MCF 10A (cell line): Measurements from ENCODE around the gene KREMEN2. TPM values are rescaled to one million over a fixed set of nuclear protein-coding genes. Genes with fewer than 3 reads are reported as not detected.

ENCODE experiments used
- BruUV-seq: library from RNA; stranded (reverse); fragments of 400-500 nt; replicated peaks from 2 replicates; lab custom pipeline; 2021; lab: Mats Ljungman, UMichigan
- CTCF ChIA-PET: fragments of 300-600 bp; sonication (Branson Sonifier 250); formaldehyde crosslinking; extraction: SDS; loops from one replicate; lab custom pipeline; 2021; ENCODE audit warnings: antibody characterized with exemption, inconsistent platforms; lab: Yijun Ruan, JAX
- POLR2A ChIA-PET: fragments of 300-600, 350-650 bp; sonication (Branson Sonifier 250); formaldehyde crosslinking; extraction: SDS; loops from one replicate; lab custom pipeline; 2020; ENCODE audit warnings: antibody characterized with exemption, inconsistent platforms; lab: Yijun Ruan, JAX
- DNase-seq: peaks from one replicate; pipeline ENCODE4 v3.0.0-alpha.2; 2018; ENCODE audit not compliant: unreplicated experiment
- H3K27ac Mint-ChIP-seq: one replicate; pipeline ENCODE4 v1.8.0; 2022; ENCODE audit warnings: mild to moderate bottlenecking, low read depth, mixed read lengths; ENCODE audit not compliant: unreplicated experiment
- H3K27me3 Mint-ChIP-seq: one replicate; pipeline ENCODE4 v1.8.0; 2022; ENCODE audit warnings: mixed read lengths; ENCODE audit not compliant: insufficient read depth, unreplicated experiment
- H3K36me3 Mint-ChIP-seq: one replicate; pipeline ENCODE4 v1.8.0; 2022; ENCODE audit warnings: mild to moderate bottlenecking, moderate library complexity, mixed read lengths; ENCODE audit not compliant: insufficient read depth, unreplicated experiment
- H3K4me1 Mint-ChIP-seq: one replicate; pipeline ENCODE4 v1.8.0; 2022; ENCODE audit warnings: mixed read lengths; ENCODE audit not compliant: insufficient read depth, unreplicated experiment
- H3K4me3 Mint-ChIP-seq: one replicate; pipeline ENCODE4 v1.8.0; 2022; ENCODE audit warnings: mild to moderate bottlenecking, moderate library complexity, mixed read lengths; ENCODE audit not compliant: unreplicated experiment
- H3K9me3 Mint-ChIP-seq: one replicate; pipeline ENCODE4 v1.8.0; 2022; ENCODE audit warnings: mixed read lengths; ENCODE audit not compliant: unreplicated experiment
- intact Hi-C: fragments of 100-400 bp; cut with micrococcal nuclease; formaldehyde crosslinking; loops from 2 replicates; pipeline ENCODE4 v1.14.1; 2022
- total RNA-seq: library from RNA; stranded (reverse); gene quantifications from 2 replicates; pipeline ENCODE4 v1.2.3, GENCODE V29; 2022
- TF ChIP-seq, protein P1 (sequence below): fragments of 200-600 bp; IDR thresholded peaks from one replicate; pipeline ENCODE4 v1.8.0; 2022; ENCODE audit warnings: antibody characterized with exemption, mild to moderate bottlenecking; ENCODE audit not compliant: unreplicated experiment

The KREMEN2 gene
- total RNA-seq, 1 experiment from 2014 or later = 0.42 TPM

DNA sequence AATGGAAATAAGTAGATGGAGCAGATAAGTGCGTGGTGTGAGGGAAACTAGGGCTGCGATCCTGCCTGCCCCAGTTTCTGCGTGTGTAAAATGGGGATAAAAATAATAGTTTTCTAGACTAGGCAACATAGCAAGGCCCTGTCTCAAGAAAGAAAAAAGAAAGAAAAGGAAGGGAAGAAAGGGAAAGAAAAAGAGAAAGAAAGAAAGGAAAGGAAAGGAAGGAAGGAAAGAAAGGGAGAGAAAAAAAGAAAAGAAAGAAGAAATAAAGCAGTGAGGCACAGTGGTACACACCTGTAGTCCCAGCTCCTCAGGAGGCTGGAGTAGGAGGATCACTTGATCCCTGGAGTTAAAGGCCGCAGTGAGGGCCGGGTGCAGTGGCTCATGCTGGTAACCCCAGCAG, 18.3 kb downstream of the KREMEN2 start:
- CTCF ChIA-PET = interaction anchor here (0.6 to 1.3 kb wide), 6 partner anchors 12 to 536 kb away, joined by 3 to 5 read pairs (median 4); partner anchors contain the start of gene PAQR4

DNA sequence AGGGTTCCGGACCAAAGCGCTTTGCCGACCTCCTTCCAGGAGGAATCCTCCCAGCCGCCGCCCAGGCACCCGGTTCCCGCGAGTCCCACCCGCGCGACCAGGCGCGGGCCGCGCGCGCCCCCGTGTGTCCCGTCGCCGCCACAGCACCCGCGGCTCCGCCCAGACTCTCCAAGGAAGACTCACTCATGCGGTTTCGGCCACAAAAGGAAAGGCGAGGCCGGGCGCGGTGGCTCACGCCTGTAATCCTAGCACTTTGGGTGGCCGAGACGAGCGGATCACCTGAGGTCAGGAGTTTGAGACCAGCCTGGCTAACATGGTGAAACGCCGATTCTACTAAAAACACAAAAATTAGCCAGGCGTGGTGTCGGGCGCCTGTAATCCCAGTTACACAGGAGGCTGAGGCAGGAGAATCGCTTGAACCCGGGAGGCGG, 19.6 kb downstream of the KREMEN2 start:
- no peak overlapping the region for H3K27ac Mint-ChIP-seq
- H3K36me3 Mint-ChIP-seq = peaks cover 5% of the 10 kb centered on the region
- no TSS peak for BruUV-seq
- H3K27me3 Mint-ChIP-seq = no peaks in the 10 kb centered on the region
- peak overlapping the region; percentile 16 for H3K4me3 Mint-ChIP-seq
- CTCF ChIA-PET = interaction anchor here (0.5 to 1.4 kb wide), 3 partner anchors 10 to 1155 kb away, joined by 3 to 5 read pairs (median 3); no protein-coding TSS in a partner anchor
- no peaks in the 10 kb centered on the region for H3K9me3 Mint-ChIP-seq
- POLR2A ChIA-PET = no interaction called here
- TF ChIP-seq, protein P1, sequence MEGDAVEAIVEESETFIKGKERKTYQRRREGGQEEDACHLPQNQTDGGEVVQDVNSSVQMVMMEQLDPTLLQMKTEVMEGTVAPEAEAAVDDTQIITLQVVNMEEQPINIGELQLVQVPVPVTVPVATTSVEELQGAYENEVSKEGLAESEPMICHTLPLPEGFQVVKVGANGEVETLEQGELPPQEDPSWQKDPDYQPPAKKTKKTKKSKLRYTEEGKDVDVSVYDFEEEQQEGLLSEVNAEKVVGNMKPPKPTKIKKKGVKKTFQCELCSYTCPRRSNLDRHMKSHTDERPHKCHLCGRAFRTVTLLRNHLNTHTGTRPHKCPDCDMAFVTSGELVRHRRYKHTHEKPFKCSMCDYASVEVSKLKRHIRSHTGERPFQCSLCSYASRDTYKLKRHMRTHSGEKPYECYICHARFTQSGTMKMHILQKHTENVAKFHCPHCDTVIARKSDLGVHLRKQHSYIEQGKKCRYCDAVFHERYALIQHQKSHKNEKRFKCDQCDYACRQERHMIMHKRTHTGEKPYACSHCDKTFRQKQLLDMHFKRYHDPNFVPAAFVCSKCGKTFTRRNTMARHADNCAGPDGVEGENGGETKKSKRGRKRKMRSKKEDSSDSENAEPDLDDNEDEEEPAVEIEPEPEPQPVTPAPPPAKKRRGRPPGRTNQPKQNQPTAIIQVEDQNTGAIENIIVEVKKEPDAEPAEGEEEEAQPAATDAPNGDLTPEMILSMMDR = peak; percentile 96
- intact Hi-C loops = loop anchor here (1.0 to 5.0 kb wide), 2 partner anchors 37 to 56 kb away; partner anchors contain the start of gene TNFRSF12A
- peaks cover 6% of the 10 kb centered on the region for H3K4me1 Mint-ChIP-seq
- peak; percentile 84 for DNase-seq

More for the DNA sequence above, 18.3 kb downstream of the KREMEN2 start:
- Mint-ChIP-seq H3K27me3 (no peaks in the 10 kb centered on the region), H3K27ac (no peak overlapping the region), H3K4me3 (no peak overlapping the region), H3K4me1 (peaks cover 6% of the 10 kb centered on the region), H3K36me3 (peaks cover 5% of the 10 kb centered on the region), H3K9me3 (no peaks in the 10 kb centered on the region)
- no TSS peak for BruUV-seq
- DNase-seq = no peak
- POLR2A ChIA-PET = interaction anchor here (0.7 to 2.5 kb wide), 5 partner anchors 11 to 1655 kb away, joined by 3 to 17 read pairs (median 4); partner anchors contain the start of genes PAQR4 and TNFRSF12A
- intact Hi-C loops = loop anchor here (5.0 kb wide), 1 partner anchor 55 kb away; no protein-coding TSS in a partner anchor
- TF ChIP-seq, protein P1 = no peak

DNA sequence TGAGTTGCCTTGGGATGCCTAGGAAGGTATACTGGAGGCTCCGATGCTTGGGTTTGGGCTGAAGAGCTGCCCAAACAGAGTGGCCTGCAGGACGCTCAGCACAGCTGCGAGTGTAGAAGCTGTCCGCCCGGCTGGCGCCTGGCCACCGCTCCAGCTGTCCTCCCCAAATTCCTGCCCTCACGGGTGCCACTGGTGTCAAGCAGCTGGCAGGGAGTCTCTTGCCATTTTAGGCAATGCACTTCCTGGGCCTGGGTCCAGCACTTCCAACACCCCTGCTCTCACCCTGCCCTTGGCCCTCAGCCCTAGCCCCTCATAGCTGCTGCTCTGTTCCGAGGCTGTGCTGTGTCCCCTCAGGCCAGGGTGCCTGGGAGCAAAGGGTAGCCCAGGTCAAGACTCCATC, 21.4 kb downstream of the KREMEN2 start:
- ChIA-PET POLR2A (no interaction called here), CTCF (interaction anchor here (0.6 to 1.3 kb wide), 4 partner anchors 38 to 845 kb away, joined by 3 to 4 read pairs (median 4); partner anchors contain the start of gene HCFC1R1)
- TF ChIP-seq, protein P1 = no peak
- Mint-ChIP-seq H3K4me3 (no peak overlapping the region), H3K4me1 (peaks cover 6% of the 10 kb centered on the region), H3K27ac (no peak overlapping the region), H3K36me3 (peaks cover 5% of the 10 kb centered on the region), H3K27me3 (no peaks in the 10 kb centered on the region), H3K9me3 (no peaks in the 10 kb centered on the region)
- no peak for DNase-seq
- BruUV-seq = no TSS peak
- intact Hi-C loops = no loop called here

DNA sequence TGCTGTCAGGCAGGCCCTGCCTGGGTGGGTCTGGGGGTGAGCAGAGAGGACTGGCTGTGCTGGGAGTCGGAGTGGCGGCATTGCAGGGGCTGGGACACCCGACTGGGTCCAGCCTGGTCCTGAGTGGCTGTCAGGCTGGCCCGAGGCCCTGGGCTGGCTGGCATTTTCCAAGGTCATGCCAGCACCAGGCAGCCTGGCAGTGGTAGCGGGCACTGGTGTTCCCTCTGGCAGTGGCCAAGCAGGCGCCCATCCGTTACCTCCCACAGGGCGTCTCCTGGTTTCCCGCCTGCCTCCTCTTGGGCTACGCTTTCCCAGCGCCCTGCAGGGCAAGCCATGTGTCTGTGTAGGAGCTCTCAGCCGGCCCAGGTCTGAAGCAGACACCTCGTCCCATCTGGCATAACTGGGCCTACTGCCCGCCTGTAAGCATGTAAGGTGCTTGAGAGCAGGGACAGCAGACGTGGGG, 21.8 kb downstream of the KREMEN2 start:
- no peak overlapping the region for H3K4me3 Mint-ChIP-seq
- peaks cover 3% of the 10 kb centered on the region for H3K36me3 Mint-ChIP-seq
- intact Hi-C loops = no loop called here
- no peak overlapping the region for H3K27ac Mint-ChIP-seq
- H3K4me1 Mint-ChIP-seq = peaks cover 6% of the 10 kb centered on the region
- H3K27me3 Mint-ChIP-seq = no peaks in the 10 kb centered on the region
- CTCF ChIA-PET = interaction anchor here (0.7 kb wide), 3 partner anchors 9 to 846 kb away, joined by 4 read pairs; no protein-coding TSS in a partner anchor
- DNase-seq = no peak
- POLR2A ChIA-PET = no interaction called here
- no TSS peak for BruUV-seq
- H3K9me3 Mint-ChIP-seq = no peaks in the 10 kb centered on the region
- TF ChIP-seq, protein P1 = no peak
